Measurements from ENCODE around the gene PLCB1.

Gene PLCB1

GRCh38 chr20:8393381-8393780, 261.3 kb downstream of the PLCB1 start:
- no peak for TF ChIP-seq CTCF (IDR thresholded peaks at IDR 0.05; ENCODE audit: extremely low read depth, missing control alignments)
- DNase-seq (ENCODE audit: low spot score) = no peak

- peak; percentile 7 for DNase-seq (ENCODE audit: low spot score)
- no peak for TF ChIP-seq CTCF (IDR thresholded peaks at IDR 0.05; ENCODE audit: extremely low read depth, missing control alignments)
Measured at GRCh38 chr20:8394308-8394945, 262.4 kb downstream of the PLCB1 start.

- no peak for DNase-seq (ENCODE audit: low spot score)
- TF ChIP-seq CTCF (IDR thresholded peaks at IDR 0.05; ENCODE audit: extremely low read depth, missing control alignments) = no peak
Measured at GRCh38 chr20:8395956-8396355, 263.9 kb downstream of the PLCB1 start.

- TF ChIP-seq CTCF (IDR thresholded peaks at IDR 0.05; ENCODE audit: extremely low read depth, missing control alignments) = no peak
- DNase-seq (ENCODE audit: low spot score) = no peak
Measured at GRCh38 chr20:8398263-8399051, 266.4 kb downstream of the PLCB1 start.

GRCh38 chr20:8399947-8400346, 267.9 kb downstream of the PLCB1 start:
- no peak for TF ChIP-seq CTCF (IDR thresholded peaks at IDR 0.05; ENCODE audit: extremely low read depth, missing control alignments)
- DNase-seq (ENCODE audit: low spot score) = peak; percentile 47

GRCh38 chr20:8400486-8400885, 268.4 kb downstream of the PLCB1 start:
- no peak for DNase-seq (ENCODE audit: low spot score)

More at GRCh38 chr20:8400486-8400885, 268.4 kb downstream of the PLCB1 start:
- TF ChIP-seq CTCF (IDR thresholded peaks at IDR 0.05; ENCODE audit: extremely low read depth, missing control alignments) = no peak

All from GM20000 (cell line).